Brain microvascular endothelial cell (primary cell): ENCODE data around the gene BIRC2.
A peak's percentile ranks its signal among the peaks of the same experiment; 100 is the strongest.
"Not testable (repeated sequence)": the region's sequence is repeated elsewhere in the genome, so short reads cannot be mapped to it uniquely, and the experiment has no call there.

Experiments
- DNase-seq: peaks from one replicate; pipeline ENCODE4 v3.0.0-alpha.2; 2020
- H3K27ac ChIP-seq: fragments of 250-450 bp; sonication (Bioruptor Pico); 2 replicates; pipeline ENCODE4 v1.5.1; 2020; ENCODE audit warnings: mild to moderate bottlenecking, moderate library complexity
- H3K27me3 ChIP-seq: fragments of 250-450 bp; sonication (Bioruptor Pico); replicated peaks from 2 replicates; pipeline ENCODE4 v1.5.1; 2020; ENCODE audit warnings: mild to moderate bottlenecking
- H3K36me3 ChIP-seq: fragments of 250-450 bp; sonication (Bioruptor Pico); replicated peaks from 2 replicates; pipeline ENCODE4 v1.5.1; 2020; ENCODE audit warnings: mild to moderate bottlenecking
- H3K4me3 ChIP-seq: 2 replicates; pipeline ENCODE4 v1.5.1; 2011; ENCODE audit warnings: low read depth, mild to moderate bottlenecking, control low read depth, low read length, moderate library complexity
- in situ Hi-C: cut with HindIII; loops from 2 replicates; pipeline ENCODE4 v1.10.0; 2017; ENCODE audit warnings: low sequenced_read_pairs, low pct_ligation_motif_present
- TF ChIP-seq, protein P1 (sequence below): IDR thresholded peaks from 2 replicates; pipeline ENCODE4 v1.5.1; 2011; ENCODE audit warnings: low read depth, mild to moderate bottlenecking, moderate library complexity, low read length, control low read depth, inconsistent platforms; ENCODE audit errors: missing control alignments

BIRC2 gene

DNA sequence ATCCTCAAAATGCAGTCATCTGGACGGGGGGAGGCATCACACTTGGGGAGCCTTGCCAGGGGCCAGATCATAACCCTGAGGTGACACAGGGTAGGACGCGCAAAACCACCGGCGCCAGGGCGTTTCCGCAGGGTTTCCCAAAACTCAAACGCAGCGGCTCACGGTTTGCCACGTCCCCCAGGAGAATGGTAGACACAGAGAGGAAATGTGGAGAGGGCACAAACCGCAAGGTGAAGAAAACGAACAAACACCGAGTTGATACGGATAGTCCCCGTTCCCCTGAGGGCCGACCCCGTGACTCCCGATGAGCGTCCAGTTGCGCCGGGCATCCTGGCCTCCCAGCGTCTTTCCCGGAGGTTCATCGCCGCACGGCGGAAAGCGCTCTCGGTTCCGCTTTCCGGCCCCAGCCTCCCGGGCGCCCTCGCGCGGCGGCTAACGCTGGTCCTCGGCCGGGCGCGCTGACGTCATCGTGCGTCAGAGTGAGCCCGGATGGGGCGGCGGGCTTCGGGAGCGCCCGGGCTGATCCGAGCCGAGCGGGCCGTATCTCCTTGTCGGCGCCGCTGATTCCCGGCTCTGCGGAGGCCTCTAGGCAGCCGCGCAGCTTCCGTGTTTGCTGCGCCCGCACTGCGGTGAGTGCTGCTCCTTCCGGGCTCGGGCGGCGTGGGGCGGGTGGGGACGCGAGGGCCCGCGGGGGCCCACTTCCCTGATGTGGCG lies at the start of gene BIRC2:
Gene BIRC2 (plus strand): TSS at position 467 of the 714 bp plus-strand sequence. CDS start 2,641 bp downstream, outside the sequence.
- Histone ChIP-seq H3K4me3 (peak within 1 kb of the TSS; percentile 95), H3K27me3 (no peaks in the 10 kb centered on the region), H3K36me3 (no peaks in the 10 kb centered on the region), H3K27ac (peak within 1 kb of the TSS; percentile 97)
- in situ Hi-C loops: no loop called here
- peak; percentile 79 for DNase-seq
- TF ChIP-seq, protein P1, sequence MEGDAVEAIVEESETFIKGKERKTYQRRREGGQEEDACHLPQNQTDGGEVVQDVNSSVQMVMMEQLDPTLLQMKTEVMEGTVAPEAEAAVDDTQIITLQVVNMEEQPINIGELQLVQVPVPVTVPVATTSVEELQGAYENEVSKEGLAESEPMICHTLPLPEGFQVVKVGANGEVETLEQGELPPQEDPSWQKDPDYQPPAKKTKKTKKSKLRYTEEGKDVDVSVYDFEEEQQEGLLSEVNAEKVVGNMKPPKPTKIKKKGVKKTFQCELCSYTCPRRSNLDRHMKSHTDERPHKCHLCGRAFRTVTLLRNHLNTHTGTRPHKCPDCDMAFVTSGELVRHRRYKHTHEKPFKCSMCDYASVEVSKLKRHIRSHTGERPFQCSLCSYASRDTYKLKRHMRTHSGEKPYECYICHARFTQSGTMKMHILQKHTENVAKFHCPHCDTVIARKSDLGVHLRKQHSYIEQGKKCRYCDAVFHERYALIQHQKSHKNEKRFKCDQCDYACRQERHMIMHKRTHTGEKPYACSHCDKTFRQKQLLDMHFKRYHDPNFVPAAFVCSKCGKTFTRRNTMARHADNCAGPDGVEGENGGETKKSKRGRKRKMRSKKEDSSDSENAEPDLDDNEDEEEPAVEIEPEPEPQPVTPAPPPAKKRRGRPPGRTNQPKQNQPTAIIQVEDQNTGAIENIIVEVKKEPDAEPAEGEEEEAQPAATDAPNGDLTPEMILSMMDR: peak; percentile 63

- H3K27me3 ChIP-seq, H3K4me3 ChIP-seq, H3K36me3 ChIP-seq, H3K27ac ChIP-seq, in situ Hi-C loops, DNase-seq: not testable (repeated sequence)
Observed at GRCh38 chr11:102300837-102301236, 46.2 kb upstream of the BIRC2 start.

GRCh38 chr11:102302241-102302640 lies 44.8 kb upstream of the BIRC2 start:
- in situ Hi-C loops: no loop called here
- Histone ChIP-seq H3K27ac (no peak overlapping the region), H3K36me3 (no peaks in the 10 kb centered on the region), H3K4me3 (no peak overlapping the region), H3K27me3 (no peaks in the 10 kb centered on the region)
- TF ChIP-seq, protein P1: no peak
- no peak for DNase-seq

DNA sequence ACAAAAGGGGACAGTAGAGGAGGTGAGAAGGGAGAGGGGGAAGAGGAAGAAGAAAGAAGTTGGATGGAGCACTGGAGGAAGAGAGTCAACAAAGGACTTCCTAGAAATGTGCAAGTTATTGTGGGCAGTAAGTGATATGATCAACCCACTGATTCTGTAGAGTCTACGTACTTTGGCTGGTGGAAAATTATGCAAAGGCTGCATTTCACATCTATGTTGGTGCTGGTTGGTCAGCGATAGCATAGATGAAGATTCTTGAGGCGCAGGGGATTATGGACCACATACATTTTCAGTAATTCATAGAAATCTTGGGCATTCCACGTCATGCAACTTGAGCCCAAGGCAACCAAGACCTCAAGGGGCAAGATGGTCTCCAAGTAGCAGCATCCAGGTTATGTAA lies 42.3 kb upstream of the BIRC2 start:
- TF ChIP-seq, protein P1: no peak
- Histone ChIP-seq H3K4me3 (no peak overlapping the region), H3K36me3 (no peaks in the 10 kb centered on the region), H3K27me3 (no peaks in the 10 kb centered on the region), H3K27ac (no peak overlapping the region)
- DNase-seq: no peak
- in situ Hi-C loops: no loop called here

- no peak for DNase-seq
- Histone ChIP-seq H3K4me3 (no peak overlapping the region), H3K27ac (no peak overlapping the region), H3K36me3 (no peaks in the 10 kb centered on the region), H3K27me3 (no peaks in the 10 kb centered on the region)
- TF ChIP-seq, protein P1: no peak
- in situ Hi-C loops: no loop called here
Observed at GRCh38 chr11:102305352-102306047, 41.5 kb upstream of the BIRC2 start.

GRCh38 chr11:102306048-102306597 lies 40.9 kb upstream of the BIRC2 start:
- in situ Hi-C loops: no loop called here
- Histone ChIP-seq H3K36me3 (no peaks in the 10 kb centered on the region), H3K27ac (no peak overlapping the region), H3K4me3 (no peak overlapping the region), H3K27me3 (no peaks in the 10 kb centered on the region)
- DNase-seq: no peak
- TF ChIP-seq, protein P1: peak; percentile 18
